Smooth muscle cell (in vitro differentiated cells): ENCODE data around the gene EPYC. TPM values are rescaled to one million over a fixed set of nuclear protein-coding genes. Genes with fewer than 3 reads are reported as not detected.

Experiments
- DNase-seq: peaks from one replicate; lab custom pipeline; 2025; ENCODE audit not compliant: unreplicated experiment; lab: John Stamatoyannopoulos, UW
- H2AFZ ChIP-seq: fragments of 200-600 bp; sonication (generic); 2 replicates; pipeline ENCODE4 v1.6.0; 2016; ENCODE audit warnings: antibody characterized with exemption, low read depth, mild to moderate bottlenecking
- H3F3A ChIP-seq: fragments of 200-600 bp; sonication (generic); 2 replicates; pipeline ENCODE4 v1.6.0; 2017; ENCODE audit warnings: antibody characterized with exemption, low read depth
- H3K27ac ChIP-seq: fragments of 200-600 bp; sonication (generic); 2 replicates; pipeline ENCODE4 v1.5.1; 2016; ENCODE audit warnings: low read depth, mild to moderate bottlenecking
- H3K27me3 ChIP-seq: fragments of 200-600 bp; sonication (generic); 2 replicates; pipeline ENCODE4 v1.6.1; 2016; ENCODE audit warnings: low read depth, mild to moderate bottlenecking
- H3K36me3 ChIP-seq: fragments of 200-600 bp; sonication (generic); 2 replicates; pipeline ENCODE4 v1.5.1; 2016; ENCODE audit warnings: low read depth
- H3K4me1 ChIP-seq: fragments of 200-600 bp; sonication (generic); 2 replicates; pipeline ENCODE4 v1.5.1; 2016; ENCODE audit warnings: low read depth
- H3K4me2 ChIP-seq: fragments of 200-600 bp; sonication (generic); 2 replicates; pipeline ENCODE4 v1.6.0; 2016; ENCODE audit warnings: mild to moderate bottlenecking
- H3K4me3 ChIP-seq: fragments of 200-600 bp; sonication (generic); 2 replicates; pipeline ENCODE4 v1.5.1; 2016; ENCODE audit warnings: mild to moderate bottlenecking
- H3K79me2 ChIP-seq: fragments of 200-600 bp; sonication (generic); 2 replicates; pipeline ENCODE4 v1.6.0; 2016; ENCODE audit warnings: low read depth, mild to moderate bottlenecking
- H3K9ac ChIP-seq: fragments of 200-600 bp; sonication (generic); 2 replicates; pipeline ENCODE4 v1.6.0; 2016; ENCODE audit warnings: low read depth
- H3K9me3 ChIP-seq: fragments of 200-600 bp; sonication (generic); replicated peaks from 2 replicates; pipeline ENCODE4 v1.5.1; 2016; ENCODE audit warnings: low read depth
- H4K20me1 ChIP-seq: fragments of 200-600 bp; sonication (generic); 2 replicates; pipeline ENCODE4 v1.6.0; 2016; ENCODE audit warnings: low read depth
- CTCF ChIP-seq: fragments of 200-600 bp; sonication (generic); IDR thresholded peaks from 2 replicates; pipeline ENCODE4 v1.5.1; 2017; ENCODE audit warnings: borderline replicate concordance, mild to moderate bottlenecking, antibody characterized with exemption; ENCODE audit not compliant: insufficient read depth, poor library complexity, severe bottlenecking
- WGBS: methylation state at CpG from one replicate; pipeline ENCODE4 v1.1.7; 2016; ENCODE audit warnings: low lambda C conversion rate; 5-methylcytosine and 5-hydroxymethylcytosine counted together
- polyA plus RNA-seq: library from polyadenylated mRNA; unstranded; fragments of >200 nt; fragmentation: Nextera tagmentation; extraction: Ambion mirVana; gene quantifications from 2 replicates; pipeline ENCODE4 v1.2.1, GENCODE V29; 2016
- total RNA-seq: library from RNA; depleted of rRNA; stranded (reverse); fragments of >200 nt; gene quantifications from 2 replicates; pipeline ENCODE4 v1.2.3, GENCODE V29; 2014

The EPYC gene
- total and polyA plus RNA-seq, 2 experiments from 2014 or later = 0.13 to 1.1 TPM

GRCh38 chr12:90945070-90945649 is 59.6 kb downstream of the EPYC start:
- WGBS = 38% methylated on average over 1 of the region's 1 CpG
- peak; percentile 64 for TF ChIP-seq CTCF
- Histone ChIP-seq H3K9me3 (no peaks in the 10 kb centered on the region), H2AFZ (no peak overlapping the region), H3K4me2 (no peak overlapping the region), H3K27ac (no peak overlapping the region), H3K4me1 (no peaks in the 10 kb centered on the region), H3K9ac (no peak overlapping the region), H3K79me2 (no peaks in the 10 kb centered on the region), H4K20me1 (no peaks in the 10 kb centered on the region), H3K4me3 (no peak overlapping the region), H3K36me3 (no peaks in the 10 kb centered on the region), H3F3A (no peaks in the 10 kb centered on the region), H3K27me3 (no peaks in the 10 kb centered on the region)
- no peak for DNase-seq

- Histone ChIP-seq H3K27me3 (no peaks in the 10 kb centered on the region), H3F3A (no peaks in the 10 kb centered on the region), H3K27ac (no peak overlapping the region), H3K36me3 (no peaks in the 10 kb centered on the region), H3K9ac (no peak overlapping the region), H3K9me3 (no peaks in the 10 kb centered on the region), H3K4me2 (no peak overlapping the region), H3K4me1 (no peaks in the 10 kb centered on the region), H4K20me1 (no peaks in the 10 kb centered on the region), H3K79me2 (no peaks in the 10 kb centered on the region), H2AFZ (no peak overlapping the region), H3K4me3 (no peak overlapping the region)
- no peak for DNase-seq
- WGBS = 96% methylated on average over 1 of the region's 1 CpG
- no peak for TF ChIP-seq CTCF
Measured at GRCh38 chr12:90943255-90943654, 61.5 kb downstream of the EPYC start.

- 46% methylated on average over 3 of the region's 3 CpGs for WGBS
- H3K9ac ChIP-seq = no peak overlapping the region
- no peak overlapping the region for H3K27ac ChIP-seq
- H3K27me3 ChIP-seq = no peaks in the 10 kb centered on the region
- H3K36me3 ChIP-seq = no peaks in the 10 kb centered on the region
- H3K4me1 ChIP-seq = no peaks in the 10 kb centered on the region
- H3K4me3 ChIP-seq = no peak overlapping the region
- H4K20me1 ChIP-seq = no peaks in the 10 kb centered on the region
- H2AFZ ChIP-seq = no peak overlapping the region
- DNase-seq = no peak
- TF ChIP-seq CTCF = peak; percentile 66
- H3K9me3 ChIP-seq = no peaks in the 10 kb centered on the region
- H3F3A ChIP-seq = no peaks in the 10 kb centered on the region
- H3K79me2 ChIP-seq = no peaks in the 10 kb centered on the region
- no peak overlapping the region for H3K4me2 ChIP-seq
Measured at GRCh38 chr12:90940872-90941499, 63.8 kb downstream of the EPYC start.

GRCh38 chr12:90939382-90939781 is 65.4 kb downstream of the EPYC start:
- Histone ChIP-seq H3K4me3 (no peak overlapping the region), H3K36me3 (no peaks in the 10 kb centered on the region), H3K9me3 (no peaks in the 10 kb centered on the region), H3K9ac (no peak overlapping the region), H3K79me2 (no peaks in the 10 kb centered on the region), H4K20me1 (no peaks in the 10 kb centered on the region), H3K4me1 (no peaks in the 10 kb centered on the region), H3K4me2 (no peak overlapping the region), H2AFZ (no peak overlapping the region), H3K27ac (no peak overlapping the region), H3F3A (no peaks in the 10 kb centered on the region), H3K27me3 (no peaks in the 10 kb centered on the region)
- 92% methylated on average over 1 of the region's 1 CpG for WGBS
- DNase-seq = no peak
- TF ChIP-seq CTCF = no peak
